H54 (cell line): ENCODE measurements around the gene ZFP36L1.
"Not testable (repeated sequence)": the region's sequence is repeated elsewhere in the genome, so short reads cannot be mapped to it uniquely, and the experiment has no call there.

ENCODE experiments used
- DNase-seq: peaks from one replicate; pipeline ENCODE4 v3.0.0; 2011; ENCODE audit warnings: low spot score, mixed read lengths; ENCODE audit not compliant: insufficient read length
- FAIRE-seq: peaks from 3 replicates; lab custom pipeline; 2011; peaks lifted over from hg19 to GRCh38; lab: Jason Lieb, UNC
- POLR2A ChIP-seq: IDR thresholded peaks from 2 replicates; pipeline ENCODE4 v1.6.1; 2011; ENCODE audit warnings: low read depth, mild to moderate bottlenecking, low read length

ZFP36L1 gene

DNA sequence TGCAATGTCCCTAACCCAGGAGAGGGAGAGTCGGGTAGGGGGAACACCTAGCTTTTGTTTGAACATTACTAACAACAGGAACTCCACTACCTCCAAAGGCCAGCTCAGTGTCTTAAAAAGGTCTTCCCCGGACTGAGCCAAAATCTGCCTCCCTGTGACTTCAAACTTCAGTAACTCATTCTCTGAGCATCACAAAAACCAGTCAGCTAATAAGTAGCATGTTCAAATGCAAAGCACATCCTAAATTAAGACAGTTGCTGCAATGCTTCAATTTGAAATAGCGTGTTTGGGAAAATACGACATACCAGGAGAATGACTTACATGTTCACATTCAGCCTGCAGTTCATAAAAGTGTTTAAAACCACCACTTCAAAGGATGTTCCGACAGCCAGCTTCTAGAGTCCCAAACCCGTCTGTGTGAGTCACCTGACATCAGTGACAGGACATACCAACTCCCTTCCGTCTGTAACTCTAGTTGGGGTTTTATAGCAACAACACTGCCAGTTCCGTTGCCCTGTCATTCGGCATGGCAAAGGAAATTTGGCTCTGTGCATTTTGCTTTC lies 13.0 kb downstream of the ZFP36L1 start:
- peak; percentile 68 for FAIRE-seq
- TF ChIP-seq POLR2A = no peak
- no peak for DNase-seq

- TF ChIP-seq POLR2A = no peak
- DNase-seq (no peak), FAIRE-seq (no peak)
These were observed 15.2 kb downstream of the ZFP36L1 start for GRCh38 chr14:68777644-68778043.

- TF ChIP-seq POLR2A = no peak
- no peak for FAIRE-seq
- no peak for DNase-seq
These were observed 17.2 kb downstream of the ZFP36L1 start for GRCh38 chr14:68775614-68776126.

DNA sequence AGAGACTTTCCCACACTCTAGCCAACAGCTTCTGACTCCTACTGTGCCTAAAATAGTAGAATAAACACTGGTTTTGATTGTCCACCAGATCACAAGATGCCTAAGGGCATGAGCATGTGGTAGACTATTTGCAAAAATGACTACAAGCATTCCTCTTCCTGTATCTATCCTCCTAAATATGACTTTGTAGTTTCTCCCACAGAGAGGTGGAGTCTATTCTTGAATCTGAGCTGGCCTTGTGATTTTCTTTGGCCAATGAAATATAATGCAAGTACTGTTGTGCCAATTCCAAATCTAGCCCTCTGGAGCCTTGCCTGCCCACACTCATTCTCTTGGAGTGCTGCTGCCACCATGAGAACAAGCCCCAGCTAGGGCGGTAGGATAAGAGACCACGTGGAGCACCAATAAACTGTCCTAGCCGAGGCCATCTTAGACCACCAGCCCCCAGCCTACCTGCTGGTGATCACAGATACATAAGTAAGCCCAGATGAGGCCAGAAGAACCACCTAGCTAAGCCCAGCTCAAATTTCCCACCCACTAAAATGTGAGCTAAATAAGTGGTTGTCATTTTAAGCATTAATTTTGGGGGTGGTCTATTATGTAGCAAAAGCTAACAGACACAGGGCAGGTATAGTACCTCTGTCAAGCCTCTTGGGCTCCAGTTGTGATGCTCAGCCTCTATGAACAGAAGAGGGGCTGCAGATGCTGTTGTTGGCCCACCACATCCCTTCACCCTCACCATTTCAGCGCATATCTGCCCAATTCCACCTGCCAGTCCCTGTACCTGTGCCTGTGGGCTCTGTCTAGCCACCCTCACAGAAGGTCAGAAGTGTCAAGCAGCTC lies 17.9 kb downstream of the ZFP36L1 start:
- no peak for DNase-seq
- no peak for FAIRE-seq
- TF ChIP-seq POLR2A = no peak

DNA sequence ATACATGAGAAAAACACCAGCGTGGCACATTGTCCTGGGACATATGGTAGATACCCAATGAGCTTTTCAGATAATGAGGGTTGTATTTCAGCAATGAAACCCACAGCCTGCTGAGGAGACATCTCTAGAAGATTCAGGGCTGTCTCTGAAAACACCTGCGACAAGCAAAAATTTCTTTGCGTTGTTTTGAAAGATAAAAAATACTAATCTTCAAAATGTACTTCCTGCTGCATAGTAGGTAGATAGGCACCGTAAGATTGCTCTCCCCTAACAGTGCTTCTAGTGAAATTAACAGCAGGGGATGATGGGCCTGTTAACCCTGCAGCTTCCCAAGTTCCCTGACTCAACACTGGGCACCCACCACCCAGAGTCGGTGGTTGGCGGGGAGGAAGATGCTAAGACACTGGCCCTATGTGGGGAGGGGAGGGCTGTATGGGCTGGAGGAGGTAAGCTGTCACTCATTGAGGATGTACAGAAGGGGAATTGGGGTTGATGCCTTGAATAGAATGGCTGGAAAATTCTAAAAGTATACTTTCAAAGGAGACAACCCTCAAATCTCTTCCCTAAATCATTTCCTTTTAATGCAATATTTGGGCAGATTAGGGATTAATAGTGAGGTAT lies 20.0 kb downstream of the ZFP36L1 start:
- no peak for FAIRE-seq
- TF ChIP-seq POLR2A = no peak
- DNase-seq = no peak

DNA sequence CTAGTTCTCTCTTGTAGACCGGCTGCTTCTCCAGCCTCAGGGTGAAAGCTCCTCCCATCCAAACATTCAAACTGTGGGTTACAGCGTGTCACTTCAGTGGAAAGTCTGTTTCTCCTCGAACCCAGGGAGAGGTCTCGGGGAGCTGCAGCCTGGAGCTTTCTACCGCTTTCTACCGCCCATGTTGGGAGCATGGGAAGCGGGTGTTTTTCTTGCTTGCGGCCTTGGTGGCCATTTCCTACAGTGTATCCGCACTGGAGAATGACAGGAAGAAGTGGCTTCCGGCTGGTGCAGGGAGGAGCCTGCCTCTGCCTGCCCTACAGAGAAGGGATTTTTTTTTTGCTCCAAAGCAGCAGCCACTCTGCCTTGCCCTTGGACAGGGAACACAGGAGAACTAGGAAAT lies 21.2 kb downstream of the ZFP36L1 start:
- TF ChIP-seq POLR2A = no peak
- FAIRE-seq = no peak
- no peak for DNase-seq

DNA sequence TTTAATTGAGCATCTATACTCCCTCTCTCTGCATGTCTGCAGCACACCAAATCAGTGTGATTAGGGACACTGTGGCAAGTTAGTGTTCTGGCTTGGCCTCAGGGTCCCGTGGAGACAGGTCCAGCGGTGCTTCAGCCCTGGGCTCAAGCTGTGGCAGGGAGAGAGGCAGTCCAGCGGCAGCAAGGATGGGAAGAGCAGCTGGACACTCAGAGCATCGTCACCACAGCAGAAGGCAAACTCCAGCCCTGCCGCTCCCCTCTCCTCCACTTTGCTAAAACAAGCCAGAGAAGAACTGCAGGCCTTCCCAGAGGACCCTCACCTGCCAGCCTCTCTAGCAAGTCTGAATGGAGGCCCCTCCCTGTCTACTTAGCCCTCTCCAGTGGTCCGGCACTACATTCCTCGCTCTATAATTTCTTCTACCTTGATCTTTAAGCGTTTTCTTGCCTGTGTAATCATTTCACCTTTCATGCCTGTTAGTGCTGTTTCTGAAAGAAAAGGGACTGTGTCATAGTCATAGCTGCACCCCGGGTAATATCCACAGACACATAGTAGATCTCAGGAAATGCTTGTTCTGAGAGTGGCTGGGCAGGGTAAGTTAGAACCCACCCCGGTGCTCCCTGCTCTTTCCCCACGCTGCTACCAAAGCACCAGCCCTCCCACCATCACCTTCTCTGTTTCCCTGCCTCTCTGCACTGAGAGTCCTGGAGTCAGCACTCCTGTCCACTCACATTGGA lies 22.1 kb downstream of the ZFP36L1 start:
- TF ChIP-seq POLR2A = no peak
- DNase-seq (no peak), FAIRE-seq (no peak)

DNA sequence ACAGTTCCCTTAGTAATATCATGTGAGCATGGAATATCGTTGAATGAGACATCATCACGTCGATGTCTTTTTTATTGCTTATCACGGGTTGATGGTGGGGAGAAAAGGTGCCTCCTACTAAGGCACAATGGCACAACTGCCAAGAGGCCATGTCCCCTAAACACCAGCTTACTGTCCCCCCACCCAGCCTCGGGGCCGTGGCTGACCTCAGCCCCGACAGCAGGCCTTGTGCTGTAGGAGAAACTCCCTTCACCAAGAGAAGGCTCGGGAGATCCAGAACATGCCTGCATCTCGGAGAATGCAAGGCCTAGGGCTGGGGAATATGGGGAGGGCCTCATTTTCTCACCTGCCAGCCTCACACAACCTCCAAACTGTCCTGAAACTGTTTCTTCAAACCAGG lies 22.8 kb downstream of the ZFP36L1 start:
- DNase-seq (no peak), FAIRE-seq (no peak)
- no peak for TF ChIP-seq POLR2A

- TF ChIP-seq POLR2A = no peak
- FAIRE-seq (no peak), DNase-seq (no peak)
These were observed 24.6 kb downstream of the ZFP36L1 start for GRCh38 chr14:68768316-68768715.

DNA sequence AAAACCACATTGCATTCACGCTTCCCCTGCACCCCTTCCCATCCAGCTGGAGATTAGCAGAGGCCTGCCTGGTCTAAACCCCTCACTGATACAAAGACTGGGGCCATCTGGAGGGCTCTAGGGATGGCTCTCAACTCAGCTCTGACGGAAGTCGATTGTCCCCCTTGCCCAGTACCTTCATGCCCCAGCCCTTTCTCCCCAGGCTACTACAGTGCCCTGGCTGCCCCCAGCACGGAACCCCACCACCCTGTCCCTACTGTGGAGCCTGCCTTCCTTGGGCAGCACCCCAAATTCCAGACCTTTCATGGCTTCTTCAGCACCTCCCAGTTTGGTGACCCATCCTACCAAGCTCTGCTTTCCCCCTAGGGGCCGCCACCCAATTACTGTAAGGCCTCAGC lies 25.6 kb downstream of the ZFP36L1 start:
- FAIRE-seq = no peak
- no peak for DNase-seq
- no peak for TF ChIP-seq POLR2A

- TF ChIP-seq POLR2A = no peak
- FAIRE-seq (no peak), DNase-seq (no peak)
These were observed 26.3 kb downstream of the ZFP36L1 start for GRCh38 chr14:68766299-68767247.

GRCh38 chr14:68763843-68764242 lies 29.0 kb downstream of the ZFP36L1 start:
- not testable (repeated sequence) for DNase-seq

DNA sequence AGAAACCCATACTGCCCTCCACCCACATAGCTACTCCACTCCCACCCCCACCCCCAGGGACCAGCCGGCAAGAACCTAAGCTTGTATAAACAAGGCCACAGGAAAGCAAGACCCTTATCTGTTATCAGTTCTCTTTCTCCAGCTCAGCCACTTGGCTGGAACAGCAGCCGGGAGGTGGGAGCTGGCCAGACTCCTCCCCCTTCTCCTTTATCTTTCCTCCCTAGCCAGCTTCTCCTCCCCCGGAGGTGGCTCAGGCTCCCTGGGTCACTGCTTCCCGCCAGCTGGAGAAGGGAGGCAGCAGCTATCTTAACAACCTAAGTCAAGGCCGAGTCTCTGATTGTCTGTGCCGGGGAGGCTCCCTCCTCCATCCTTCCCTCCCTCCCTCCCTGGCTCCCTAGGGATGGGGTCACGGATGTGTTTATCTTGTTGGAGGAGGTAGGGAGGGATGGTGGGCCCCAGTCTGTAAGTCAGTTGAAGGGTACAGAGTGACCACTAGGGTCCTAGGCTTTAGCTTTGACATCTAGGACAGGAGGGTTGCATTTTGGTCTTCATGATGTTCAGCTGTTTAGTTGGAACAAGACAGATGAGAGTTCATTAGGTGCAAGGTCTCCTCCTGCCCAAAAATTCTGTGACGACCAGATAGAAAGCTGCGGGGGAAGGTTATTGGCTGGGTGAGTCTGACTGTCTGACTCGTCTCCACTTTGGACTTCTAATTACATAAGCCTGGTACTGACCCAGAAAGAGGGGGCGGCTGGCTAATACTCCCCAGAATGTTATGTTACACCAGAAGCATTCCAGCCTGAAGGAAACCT lies 29.7 kb downstream of the ZFP36L1 start:
- DNase-seq (no peak), FAIRE-seq (no peak)
- TF ChIP-seq POLR2A = no peak

More at GRCh38 chr14:68763843-68764242, 29.0 kb downstream of the ZFP36L1 start:
- not testable (repeated sequence) for FAIRE-seq
